HG02943 (cell line): ENCODE measurements around the gene SNRPD3.
"Not testable (repeated sequence)": the region's sequence is repeated elsewhere in the genome, so short reads cannot be mapped to it uniquely, and the experiment has no call there.

Experiments
- ATAC-seq: cut with Tn5 transposase; IDR thresholded peaks from one replicate; pipeline ENCODE4 v1.9.1; 2021; ENCODE audit warnings: mild to moderate bottlenecking, low read depth, moderate library complexity; ENCODE audit not compliant: unreplicated experiment

The SNRPD3 gene

DNA sequence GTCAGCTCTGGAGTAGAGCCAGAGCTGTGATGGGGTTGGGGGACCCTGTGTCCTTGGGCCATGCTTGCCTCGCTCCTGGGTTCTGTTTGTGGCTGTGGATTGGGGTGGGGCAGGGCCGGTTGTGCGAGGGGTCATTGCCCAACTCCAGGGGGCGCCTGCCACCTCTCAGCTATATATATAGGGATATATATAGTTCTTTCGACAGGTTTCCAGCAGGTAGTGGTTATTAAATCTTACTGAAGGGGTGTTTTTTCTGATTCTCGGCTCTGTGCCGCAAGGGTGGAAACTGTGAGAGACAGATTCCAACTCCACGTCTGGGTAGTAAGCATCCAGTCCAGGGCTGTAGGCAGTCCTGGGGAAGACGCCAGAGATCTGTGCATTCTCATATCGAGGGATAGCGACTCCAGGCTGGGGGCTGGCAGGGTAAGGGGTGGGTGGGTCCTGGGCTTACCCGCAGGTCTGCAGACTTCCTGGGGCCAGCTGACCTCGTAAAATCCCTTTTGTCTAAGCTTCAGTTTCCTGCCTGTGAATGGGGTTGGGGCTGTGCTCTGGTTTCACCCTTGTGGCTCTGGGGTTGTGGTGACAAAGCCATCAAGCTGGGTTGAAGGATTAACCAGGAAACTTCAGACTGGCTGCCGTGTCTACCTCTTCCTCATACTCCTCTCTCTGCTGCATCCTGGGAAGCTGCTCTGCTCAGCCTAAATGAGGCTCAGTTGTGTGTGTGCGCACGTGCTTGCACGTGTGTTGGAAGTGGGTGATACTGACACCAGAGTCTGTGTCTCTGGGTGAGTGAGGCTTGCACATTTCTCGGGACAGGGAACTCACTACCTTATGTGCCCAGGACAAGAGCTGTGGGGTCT, 48.2 kb downstream of the SNRPD3 start:
- not testable (repeated sequence) for ATAC-seq

DNA sequence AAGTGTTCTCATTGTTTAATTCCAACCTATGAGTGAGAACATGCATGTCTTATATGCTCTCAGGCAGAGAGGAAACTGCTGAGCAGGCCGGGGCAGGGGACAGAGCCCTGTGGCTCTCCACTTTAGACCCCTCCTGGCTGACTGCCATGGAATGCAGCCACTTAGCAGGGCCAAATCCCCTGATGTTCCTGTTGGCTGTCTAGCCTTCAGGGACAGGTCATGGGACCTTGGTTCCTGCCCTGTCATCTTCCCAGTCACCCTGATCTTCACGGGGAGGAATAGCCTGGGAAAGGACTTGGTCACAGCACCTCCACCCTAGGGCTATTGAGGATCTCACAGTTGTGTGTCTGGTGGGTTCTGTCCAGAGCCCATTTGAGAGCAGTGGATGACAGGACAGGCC, 50.5 kb downstream of the SNRPD3 start:
- ATAC-seq, result not testable (repeated sequence)

DNA sequence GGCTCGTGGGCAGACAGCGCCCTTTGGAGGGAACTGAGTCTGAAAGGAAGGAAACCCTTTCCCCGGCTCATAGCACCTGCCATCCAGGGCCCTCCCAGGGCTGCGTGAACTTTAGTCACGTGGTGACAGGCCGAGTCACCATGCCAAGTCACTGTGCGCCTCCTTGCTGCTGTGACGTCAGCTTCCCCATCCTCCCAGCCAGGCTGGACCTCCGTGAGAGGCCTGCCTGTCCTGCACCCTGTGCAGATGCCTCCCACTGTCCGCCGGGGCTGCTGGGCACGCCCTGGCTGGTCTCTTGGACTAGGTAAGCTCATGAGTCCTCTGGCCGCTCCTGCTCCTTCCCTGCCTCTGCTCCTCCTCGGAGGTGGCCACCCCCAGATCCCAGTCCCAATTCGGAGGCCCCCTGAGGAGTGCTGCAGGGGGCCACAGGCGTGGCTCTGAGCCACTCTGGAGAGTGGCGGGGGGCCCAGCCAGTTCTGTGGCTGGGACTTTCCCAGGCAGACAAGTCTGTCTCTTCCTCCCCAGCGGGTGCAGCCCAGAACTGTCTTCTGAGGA, 51.7 kb downstream of the SNRPD3 start:
- ATAC-seq, result not testable (repeated sequence)

DNA sequence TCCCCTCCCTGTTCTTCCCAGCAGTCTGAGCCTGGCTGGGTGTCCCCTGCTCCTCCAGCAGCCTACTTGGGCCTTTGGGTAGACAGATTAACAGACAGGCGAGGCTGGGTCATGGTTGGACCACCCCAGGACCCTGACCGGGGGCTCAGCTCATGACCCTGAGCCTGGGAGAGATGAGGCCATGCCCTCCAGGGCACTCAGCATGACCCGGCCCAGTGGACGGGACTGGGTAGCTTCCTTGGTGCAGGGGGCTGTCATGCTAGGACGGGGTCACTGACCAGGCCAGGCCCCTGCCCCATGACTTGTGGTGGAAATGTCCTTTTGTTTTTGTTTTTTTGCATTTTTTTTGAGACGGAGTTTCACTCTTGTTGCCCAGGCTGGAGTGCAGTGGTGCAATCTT, 52.5 kb downstream of the SNRPD3 start:
- not testable (repeated sequence) for ATAC-seq

DNA sequence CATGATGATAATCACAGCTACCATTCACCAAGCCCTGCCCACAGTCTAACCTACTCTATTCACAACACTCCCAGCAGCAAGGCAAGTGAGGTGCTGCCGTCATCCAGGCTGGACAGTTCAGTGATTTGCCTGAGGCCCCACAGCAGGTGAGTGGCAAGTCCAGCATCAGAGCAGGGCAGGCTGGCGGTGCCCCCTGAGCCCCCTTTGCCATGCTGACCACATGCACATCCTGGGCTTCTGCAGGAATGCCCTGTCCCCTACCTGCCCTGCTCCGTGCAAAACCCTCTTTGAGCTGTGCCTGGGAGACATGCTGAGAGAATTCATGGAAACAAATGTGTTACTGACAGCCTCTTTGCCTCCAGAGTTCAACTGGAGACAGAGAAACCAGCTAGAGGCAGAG, 54.1 kb downstream of the SNRPD3 start:
- ATAC-seq, result not testable (repeated sequence)

DNA sequence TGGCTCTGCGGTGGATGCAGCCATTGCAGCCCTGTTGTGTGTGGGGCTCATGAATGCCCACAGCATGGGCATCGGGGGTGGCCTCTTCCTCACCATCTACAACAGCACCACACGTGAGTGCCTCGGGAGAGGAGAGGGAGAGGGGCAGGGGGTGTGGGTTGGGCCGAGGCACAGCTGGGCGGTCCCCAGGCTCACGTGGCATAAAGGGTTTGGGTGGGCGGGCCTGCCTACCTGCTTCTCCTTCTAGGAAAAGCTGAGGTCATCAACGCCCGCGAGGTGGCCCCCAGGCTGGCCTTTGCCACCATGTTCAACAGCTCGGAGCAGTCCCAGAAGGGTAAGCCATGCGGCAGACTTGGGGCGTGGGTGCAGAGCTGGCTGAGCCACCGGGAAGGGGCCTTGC, 59.0 kb downstream of the SNRPD3 start:
- ATAC-seq, result not testable (repeated sequence)

DNA sequence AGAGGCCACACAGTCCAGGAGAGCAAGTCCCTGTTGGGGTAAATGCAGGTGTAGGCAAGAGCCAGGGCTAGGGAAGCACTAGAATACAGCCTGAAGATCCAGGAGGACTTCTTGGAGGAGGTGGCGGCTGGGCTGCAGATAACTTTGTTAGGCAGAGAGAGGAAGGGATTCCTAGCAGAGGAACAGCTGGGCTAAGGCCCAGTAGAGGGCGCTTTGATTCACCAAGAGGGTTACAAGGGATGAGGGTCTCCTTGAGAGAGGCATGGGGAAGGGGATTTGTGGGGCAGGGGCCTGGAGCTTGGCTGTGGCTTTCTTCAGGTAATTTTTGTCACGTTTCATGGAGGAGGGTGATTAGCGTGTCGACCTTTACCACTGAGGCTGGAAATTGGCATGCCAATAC, 65.4 kb downstream of the SNRPD3 start:
- not testable (repeated sequence) for ATAC-seq

DNA sequence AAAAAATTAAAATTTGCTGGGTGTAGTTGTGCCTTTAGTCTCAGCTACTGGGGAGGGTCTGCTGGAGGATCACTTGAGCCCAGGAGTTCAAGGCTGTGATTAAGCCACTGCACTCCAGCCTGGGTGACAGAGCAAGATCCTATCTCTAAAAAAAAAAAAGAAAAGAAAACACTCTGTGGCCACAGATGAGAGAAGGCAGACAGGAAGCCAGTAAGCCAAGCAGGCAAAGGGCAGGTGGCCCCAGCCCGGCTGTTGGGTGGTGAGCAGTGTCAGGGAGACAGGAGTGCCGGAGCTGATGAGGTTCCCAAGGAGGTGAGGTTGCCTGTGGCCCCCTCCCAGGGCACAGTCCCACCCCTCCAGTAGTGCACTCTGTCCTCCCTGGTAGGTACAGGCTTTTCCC, 66.8 kb downstream of the SNRPD3 start:
- ATAC-seq, result not testable (repeated sequence)
